HG03520 (cell line): ENCODE results near the gene MMP11.

Experiments used
- ATAC-seq: cut with Tn5 transposase; IDR thresholded peaks from one replicate; pipeline ENCODE4 v1.9.1; 2021; ENCODE audit warnings: mild to moderate bottlenecking, moderate library complexity; ENCODE audit not compliant: unreplicated experiment

The MMP11 gene

DNA sequence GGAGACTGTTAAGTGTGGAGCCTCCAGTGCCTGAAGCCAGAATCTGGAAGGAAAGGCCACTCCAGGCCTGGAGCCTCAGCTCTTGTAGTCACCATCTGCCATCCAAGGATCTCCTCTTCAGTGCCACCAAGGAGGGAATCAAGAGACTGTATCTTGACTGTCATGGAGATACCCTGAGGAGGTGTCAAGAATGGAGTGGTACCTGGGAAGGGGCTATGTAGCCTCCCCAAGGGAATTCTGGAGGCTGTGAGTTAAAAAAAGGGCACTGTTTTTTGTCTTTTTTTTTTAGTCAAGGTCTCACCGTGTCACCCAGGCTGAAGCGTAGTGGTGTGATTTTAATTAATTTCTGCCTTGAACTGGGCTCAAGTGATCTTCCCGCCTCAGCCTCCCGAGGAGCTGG lies 13.1 kb upstream of the MMP11 start:
- no peak for ATAC-seq

DNA sequence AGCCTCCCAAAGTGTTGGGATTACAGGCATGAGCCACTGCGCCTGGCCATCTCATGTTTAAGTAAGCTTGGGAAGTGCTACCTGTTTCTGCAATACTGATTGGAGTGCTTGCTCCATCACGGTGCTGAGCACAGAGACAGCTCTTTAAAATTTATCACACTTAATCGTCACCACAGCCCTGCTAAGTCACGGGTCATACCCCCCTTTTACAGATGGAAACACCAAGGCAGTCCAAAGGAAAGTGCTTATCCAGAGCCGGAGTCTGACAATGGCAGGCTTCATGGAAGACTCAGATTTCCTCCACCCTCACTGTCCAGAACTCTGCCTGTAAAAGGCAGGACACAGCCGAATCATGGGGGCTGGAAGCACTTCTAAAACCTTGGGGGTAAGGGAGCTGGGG lies 12.6 kb upstream of the MMP11 start:
- no peak for ATAC-seq

DNA sequence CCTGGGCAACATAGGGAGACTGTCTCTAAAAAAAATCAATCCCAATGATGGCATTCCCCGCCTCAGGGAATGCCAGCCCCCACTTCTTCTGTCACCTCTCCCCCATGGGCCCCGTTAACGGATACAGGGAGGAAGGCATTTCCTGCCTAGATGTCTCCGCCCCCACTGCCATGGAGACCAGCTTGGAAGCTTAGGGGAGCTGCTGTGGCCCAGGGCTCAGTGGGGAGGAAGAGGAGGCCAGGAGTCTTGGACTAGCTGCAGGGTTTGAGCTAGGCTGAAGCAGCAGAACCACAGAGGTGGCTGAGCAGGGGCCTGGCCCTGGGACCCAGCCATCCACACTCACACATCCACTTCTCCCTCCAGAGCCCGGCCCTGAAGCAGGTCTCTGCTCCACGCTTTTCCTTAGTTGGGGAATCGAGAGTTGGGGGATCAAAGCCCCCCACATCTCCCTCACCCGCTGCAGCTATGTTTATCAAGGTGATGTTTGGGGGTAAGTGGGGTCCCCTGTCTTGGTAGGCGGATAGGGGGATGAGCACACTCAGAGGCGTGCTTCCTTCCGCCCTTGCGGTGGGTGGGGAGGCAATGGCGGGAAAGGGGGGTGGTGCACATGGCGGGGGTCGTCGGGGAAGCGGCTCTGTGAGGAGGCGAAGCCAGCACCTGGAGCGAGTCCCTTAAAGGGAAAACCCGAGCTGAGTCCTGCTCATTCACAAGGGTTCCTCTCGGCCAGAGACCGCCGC lies 9.6 kb upstream of the MMP11 start, which contains the start of gene C22orf15:
Gene C22orf15 (plus strand): TSS at position 149 of the 737 bp plus-strand sequence. CDS start 317 bp downstream, at position 466.
- ATAC-seq: no peak

DNA sequence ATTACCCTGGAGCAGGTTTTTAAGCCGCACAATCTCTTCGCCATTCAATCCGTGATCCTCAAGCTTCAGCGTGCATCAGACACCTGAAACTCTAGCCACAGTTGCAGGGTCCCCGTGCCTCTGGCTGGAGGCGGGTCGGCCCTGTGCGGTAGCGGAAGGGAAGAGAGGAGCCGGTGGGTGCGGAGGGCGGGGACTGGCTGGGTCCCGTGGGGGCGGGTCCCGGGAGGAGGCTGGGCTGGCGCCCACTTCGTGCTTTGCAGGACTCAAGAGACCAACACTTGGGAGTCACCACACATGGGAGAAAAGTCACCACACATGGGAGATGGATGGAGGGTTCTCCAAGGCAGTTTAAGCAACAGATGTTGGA lies 9.1 kb upstream of the MMP11 start:
- ATAC-seq: no peak

DNA sequence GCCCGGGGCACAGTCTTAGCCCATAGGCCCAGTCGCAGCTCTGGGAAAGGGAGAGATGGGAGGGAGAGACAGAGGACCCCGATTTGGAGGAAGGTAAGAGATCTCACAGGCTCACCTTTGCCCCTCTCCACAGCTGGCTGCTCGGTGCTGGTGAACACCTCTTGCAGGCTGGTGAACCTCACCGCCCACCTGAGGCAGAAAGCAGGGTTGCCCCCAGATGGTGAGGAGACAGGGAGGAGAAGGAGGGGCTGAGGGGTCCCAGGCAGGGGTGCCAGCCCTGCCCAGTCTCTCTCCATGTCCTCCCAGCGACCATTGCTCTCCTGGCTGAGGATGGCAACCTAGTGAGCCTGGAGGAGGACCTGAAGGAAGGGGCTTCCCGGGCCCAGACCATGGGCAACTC lies 8.7 kb upstream of the MMP11 start:
- ATAC-seq: no peak

DNA sequence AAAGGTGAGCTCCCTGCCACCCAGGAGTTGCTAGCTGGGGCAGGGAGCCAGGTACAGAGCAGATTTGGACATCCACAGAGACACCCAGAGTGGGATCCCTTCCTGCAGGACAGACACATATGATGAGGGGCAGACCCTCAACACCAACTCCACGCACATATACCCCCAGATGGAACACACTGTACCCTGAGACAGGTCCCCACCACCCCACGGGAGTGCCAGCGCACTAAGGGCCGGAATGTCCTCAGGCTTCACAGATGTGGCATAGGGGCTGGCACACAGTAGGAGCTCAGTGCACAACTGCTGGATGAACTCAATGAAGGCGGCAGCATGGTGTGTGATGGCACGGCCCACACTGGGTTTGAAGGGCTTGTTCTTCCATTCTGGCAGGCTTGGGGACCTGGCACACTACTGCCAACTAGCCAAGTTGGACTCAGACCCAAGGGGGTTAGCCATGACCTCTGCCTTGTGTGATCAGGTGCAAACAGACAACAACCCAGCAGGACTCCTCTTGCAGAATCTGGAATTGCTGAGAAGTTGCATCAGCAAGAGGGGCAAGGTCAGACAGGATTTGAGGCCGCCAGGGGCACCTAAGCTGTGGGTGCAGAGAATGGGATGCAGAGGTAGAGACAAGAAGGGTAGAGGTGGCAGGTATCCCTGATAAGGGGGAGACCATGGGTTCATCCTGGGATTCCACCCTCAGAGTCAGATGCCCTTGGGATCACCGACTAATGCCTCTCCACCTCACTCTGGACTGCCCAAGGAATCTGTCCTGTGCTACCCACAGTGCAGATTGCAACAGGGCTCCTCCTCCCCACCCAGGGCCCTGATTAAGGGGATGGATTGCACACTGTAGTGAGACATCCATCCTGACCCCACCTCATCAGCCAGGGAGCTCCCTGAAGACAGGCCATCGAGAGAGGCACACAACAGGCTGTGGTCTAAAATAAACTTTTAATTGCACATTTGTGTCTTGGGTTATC lies 7.5 kb upstream of the MMP11 start:
- ATAC-seq: no peak

DNA sequence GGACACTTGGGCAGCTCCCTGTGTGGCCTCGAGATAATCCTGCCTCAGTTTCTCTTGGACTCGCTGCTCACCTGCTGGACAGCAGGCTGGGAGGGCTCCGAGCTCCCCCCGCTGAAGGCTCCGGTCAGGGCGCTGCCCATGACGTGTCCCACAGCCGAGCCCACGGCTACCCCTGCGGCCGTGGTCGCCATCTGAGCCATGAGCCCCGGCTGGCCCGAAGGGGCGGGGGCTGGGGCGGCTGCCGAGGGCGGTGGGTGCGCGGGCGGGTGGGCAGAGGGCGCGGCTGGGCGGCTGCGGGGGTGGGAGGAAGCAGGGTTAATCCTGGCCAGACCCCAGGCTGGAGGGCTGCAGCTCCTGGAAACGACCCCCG lies 5.4 kb upstream of the MMP11 start:
- no peak for ATAC-seq

DNA sequence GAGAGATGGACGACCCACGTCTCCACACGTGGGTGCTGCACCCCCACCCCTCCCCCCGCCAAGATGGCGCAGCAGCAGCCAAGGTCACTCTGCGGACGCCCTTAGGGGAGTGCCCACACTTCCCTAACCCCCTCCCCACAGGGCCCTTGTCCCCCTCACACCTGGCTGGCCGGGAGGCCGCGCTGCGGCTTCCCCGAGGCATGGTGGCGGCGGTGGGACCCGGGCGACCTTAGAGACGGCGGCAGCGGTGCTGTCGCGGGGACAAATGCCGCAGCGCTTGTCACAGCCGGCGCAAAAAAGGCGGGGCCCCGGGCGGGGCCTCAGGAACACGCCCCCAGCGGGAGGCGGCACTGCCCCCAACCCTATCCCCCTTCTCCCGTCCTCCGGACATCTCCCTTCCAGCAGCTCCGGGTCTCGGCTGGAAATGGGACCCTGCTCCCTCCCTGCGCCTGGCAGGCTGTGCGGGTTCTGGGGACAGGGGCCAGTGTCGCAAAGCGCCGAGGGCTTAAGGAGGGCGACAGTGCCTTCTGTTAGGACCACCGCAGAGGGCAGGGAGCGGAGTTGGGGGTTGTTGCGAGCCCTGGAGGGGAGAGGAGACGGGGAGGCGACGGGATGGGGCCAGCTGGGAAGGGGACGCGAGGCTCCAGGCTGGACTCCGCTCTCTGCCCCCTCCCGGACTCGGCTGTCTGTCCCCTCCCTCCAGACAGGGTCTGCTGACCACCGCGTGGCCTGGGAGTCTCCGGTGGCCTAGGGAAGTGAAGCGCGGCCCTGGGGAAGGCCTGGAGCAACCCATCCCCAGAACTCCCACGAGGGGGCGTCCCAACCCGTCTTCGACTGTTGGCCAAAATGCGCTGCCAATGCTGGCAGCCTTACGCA lies 4.7 kb upstream of the MMP11 start, which contains the start of gene CHCHD10:
Gene CHCHD10 (minus strand): TSS at position 300 of the 876 bp plus-strand sequence. CDS start 98 bp downstream, at position 202.
- no peak for ATAC-seq

DNA sequence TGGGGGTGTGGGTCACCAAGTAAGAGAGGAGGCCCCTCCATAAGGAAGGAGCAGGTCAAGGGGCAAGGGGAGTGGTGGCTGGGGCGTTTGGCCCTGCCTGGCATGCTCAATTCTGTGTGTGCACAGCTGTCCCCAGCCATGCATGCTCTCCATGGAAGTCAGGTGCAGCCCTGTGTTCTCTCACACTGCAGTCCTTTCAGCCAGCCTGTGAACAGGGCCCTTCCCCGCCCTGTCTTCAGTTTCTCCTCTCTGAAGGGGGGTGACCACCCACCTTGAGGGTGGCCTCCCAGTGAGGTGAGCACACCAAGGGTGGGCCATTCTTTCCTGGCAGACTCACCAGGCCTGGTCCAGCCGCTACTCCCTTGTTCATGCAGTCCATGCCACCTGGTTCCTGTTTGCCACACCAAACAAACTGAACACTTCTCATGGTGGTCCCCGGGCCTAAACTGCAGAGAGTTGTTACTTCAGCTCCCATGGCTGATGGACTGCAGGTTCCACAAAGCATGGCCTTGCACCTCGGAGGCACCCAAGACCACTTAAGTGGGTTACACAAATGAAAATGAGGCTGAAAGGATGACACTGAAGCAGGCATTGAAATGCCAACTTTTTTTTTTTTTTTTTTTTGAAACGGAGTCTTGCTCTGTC lies 3.2 kb upstream of the MMP11 start:
- ATAC-seq: no peak

DNA sequence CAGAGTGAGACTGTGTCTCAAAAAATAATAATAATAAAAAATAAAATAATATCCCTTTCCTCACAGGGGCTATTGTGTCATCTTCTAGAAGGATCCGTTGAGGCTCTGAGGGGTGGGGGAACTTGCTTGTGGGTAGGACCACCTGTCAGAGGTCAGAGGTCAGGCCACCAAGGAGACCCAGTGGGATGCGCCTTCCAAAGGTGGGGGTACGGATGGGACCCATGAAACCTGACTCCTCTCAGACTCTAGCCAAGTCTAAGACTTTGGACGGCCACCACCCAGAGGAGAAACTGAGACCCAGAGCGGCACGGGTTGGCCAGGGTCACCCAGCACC lies 367 bp upstream of the MMP11 start:
- no peak for ATAC-seq

DNA sequence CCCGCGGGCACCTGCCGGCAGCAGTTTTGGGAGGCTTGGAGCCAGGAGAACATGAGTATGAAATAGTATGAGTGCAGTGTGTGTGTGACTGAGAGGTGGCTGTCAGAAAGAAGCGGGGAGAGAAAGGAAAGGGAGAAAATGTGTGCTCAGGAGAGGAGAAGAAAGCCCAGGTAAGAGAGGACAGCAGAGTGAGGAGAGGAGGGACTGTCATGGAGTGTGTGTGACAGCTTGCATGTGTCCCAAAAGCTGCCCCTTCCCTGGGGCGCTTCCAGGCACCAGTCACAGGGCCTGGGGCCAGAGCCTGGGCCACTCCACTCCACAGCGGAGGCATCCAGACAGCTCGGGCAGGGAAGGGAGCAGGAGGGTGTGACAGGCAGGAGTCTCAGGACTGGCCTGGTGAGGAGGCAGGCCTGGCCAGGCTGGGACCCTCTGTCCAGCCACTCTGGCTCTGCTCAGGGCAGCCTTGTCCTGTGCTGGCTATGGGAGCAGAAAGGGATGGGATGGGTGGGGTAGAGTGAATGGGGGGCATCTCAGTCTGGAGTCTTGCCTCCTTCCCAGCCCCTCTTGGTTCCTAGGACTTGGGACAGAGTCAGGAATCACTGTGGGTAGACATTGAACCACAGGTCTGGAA lies 949 bp downstream of the MMP11 start:
- ATAC-seq: no peak

DNA sequence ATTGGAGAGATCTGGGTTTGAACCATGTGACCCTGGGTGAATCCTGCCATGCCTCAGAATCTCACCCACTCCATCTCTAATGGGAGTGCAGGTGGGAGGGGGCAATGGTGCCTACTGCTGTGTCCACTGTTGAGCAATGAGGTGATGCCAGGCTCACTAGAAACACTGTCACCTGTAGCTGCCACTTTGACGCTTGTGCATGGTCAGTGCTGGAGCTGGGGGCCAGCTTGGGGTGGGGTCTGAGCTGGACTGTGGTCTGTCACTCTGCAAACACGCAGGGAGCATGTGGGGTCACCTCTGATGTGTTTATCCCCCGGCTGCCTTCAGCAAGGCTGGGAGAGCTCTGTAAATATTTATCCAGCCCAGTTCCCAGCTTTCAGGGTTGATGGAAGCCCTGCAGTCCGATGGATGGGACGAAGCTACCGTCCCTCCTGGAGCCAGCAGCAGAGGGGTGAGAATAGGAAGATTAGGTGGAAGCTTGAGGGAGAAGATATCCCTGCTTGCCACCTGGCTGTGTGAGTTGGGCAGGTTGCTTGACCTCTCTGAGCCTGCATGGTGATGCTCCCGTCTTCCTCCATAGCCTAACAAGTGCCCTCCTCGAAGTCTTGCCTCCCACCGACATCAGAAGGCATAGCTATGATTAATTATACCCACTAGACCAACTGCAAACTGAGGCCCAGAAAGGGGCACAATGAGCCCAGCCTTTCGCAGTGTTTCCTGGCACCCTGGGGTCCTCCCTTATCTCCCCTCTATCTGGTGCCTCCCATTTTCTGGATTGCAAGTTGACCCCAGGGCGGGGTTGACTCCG lies 1.7 kb downstream of the MMP11 start:
- no peak for ATAC-seq

DNA sequence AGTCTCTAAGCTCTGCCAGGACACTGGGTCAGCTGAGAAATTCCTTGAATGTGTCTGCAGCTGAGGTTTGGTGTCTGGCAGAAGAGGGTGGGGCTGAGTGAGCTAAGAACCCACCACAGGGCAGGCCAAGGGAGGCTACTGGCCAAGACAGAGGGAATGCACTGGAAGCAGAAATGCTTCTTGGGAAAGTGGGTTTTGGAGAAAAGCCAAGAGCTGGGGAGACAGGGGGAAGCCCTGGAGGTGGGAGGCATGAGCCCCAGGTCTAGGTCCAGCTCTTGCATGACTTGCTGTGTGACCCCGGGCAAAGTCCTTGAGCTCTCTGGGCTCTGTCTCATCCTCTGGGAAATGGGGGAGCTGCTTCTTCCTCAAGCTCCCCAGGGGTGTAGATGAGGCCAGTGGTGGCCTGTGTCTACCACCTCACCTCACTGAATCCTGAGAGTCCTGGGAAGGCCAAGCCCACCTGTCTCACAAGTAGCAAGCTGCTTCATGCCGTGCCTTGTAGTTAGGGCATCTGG lies 2.3 kb downstream of the MMP11 start:
- ATAC-seq: no peak

DNA sequence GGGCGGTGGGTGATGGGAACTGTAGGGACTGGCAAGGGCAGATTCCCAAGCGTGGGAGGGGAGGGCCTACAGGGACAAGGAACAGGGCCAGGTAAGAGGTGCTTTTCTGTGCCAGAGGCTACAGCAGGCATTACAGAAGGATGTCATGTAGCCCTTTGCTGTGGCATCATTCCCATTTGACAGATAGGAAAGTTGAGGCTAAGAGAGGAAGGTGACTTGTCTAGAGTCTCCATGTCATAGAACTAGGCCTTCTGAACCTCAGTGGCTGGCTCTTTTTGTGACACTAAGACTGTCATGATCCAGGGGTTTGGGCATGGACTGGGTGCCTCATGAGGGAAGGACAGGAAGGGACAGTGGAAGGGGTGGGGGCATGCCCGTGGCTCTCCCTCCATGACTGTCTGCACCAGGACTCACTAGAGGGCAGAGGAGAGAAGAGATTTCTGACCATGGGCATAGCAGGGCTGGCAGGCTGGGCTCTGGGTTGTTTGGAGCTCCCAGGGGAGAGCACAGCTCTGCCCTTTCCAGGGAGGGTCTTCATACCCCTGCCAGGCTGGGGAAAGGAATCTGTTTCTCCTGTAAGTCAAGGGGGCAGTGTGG lies 3.2 kb downstream of the MMP11 start:
- no peak for ATAC-seq

DNA sequence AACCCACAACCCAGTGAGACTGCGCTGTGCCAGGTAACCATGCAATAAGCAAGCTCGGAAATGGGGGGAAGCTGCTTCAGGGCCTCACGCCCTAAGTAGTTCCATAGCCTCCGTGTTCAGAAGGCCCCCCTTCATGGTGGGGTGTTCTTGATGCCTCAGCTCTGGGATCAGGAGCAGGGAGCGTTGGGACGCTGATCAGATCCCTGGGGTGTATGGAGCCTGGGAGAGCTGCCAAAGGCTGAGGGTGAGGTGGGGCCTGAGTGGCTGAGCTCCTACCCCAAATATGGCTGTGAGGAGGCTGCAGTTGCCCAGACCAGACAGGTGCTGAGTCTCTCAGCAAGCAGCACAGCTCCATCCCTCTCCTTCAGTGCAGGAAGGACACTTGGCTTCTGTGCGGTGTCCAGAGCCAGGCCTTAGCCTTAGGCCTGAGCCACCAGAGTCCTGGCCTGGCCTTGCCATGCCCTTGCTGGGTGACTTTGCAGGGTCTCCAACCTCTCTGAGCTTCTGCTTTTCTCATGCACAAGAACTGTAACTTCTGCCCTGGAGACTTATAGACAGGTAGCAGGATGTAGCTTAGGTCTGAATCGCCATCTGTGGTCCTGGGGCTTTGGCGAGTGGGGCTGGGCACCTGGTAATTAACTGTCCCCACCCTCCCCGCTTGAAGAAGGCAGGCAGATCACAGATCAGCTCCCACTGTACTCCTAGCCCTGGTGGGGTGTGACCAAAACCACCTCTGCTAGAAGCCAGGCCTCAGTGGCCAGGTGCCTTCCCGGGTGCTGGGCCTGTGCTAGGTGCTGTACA lies 5.3 kb downstream of the MMP11 start:
- ATAC-seq: no peak

DNA sequence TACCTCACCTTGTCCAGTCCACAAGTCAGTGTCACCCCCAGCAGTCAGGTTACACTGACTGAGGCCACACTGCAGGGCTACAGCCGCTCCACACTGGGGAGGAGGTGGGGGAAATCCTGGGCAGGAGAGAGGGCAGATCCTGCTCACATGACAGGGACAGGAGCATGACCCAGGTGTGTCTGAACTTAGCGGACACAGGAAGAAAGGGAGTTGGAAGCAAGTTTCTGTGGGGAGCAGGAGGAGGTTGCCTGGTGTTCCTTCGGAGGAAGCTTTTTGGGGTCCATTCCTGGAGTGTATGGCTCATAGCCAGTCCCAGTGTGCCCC lies 5.9 kb downstream of the MMP11 start:
- ATAC-seq: no peak

DNA sequence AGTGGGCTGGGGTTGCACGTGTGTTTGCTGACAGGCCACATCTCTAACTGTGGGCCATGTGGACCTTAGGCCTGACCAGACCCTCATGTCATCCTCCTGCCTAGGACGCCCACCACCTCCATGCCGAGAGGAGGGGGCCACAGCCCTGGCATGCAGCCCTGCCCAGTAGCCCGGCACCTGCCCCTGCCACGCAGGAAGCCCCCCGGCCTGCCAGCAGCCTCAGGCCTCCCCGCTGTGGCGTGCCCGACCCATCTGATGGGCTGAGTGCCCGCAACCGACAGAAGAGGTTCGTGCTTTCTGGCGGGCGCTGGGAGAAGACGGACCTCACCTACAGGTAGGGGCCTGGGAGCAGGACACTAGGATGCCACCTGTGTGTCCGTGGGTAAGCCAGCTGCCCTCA lies 6.4 kb downstream of the MMP11 start:
- ATAC-seq: no peak

DNA sequence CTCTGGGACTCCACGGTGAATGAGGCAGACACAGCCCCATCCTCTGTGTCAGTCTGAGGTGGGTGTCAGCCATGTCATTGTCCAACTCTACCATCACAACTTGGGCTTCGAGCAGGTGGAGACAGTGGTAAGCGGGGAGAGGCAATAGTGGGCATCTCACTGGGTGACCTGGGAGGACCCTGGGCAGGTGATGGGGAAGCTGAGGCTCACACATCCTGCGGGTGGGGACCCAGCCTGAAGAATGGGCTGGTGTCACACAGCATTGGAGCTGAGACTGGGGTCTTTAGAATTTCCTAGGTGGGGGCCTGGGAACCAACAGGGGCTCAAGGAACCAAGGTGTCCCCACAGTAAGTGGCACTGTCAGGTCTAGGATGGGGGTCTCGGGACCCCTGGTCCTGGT lies 7.1 kb downstream of the MMP11 start:
- ATAC-seq: no peak
